Activated T-cell treated with anti-CD3 and anti-CD28 coated beads for 48 hours (primary cell): ENCODE measurements around the gene FBXO42.

Experiments
- DNase-seq: peaks from one replicate; pipeline ENCODE4 v3.0.0-alpha.2; 2020; ENCODE audit warnings: low read depth

FBXO42 gene

DNA sequence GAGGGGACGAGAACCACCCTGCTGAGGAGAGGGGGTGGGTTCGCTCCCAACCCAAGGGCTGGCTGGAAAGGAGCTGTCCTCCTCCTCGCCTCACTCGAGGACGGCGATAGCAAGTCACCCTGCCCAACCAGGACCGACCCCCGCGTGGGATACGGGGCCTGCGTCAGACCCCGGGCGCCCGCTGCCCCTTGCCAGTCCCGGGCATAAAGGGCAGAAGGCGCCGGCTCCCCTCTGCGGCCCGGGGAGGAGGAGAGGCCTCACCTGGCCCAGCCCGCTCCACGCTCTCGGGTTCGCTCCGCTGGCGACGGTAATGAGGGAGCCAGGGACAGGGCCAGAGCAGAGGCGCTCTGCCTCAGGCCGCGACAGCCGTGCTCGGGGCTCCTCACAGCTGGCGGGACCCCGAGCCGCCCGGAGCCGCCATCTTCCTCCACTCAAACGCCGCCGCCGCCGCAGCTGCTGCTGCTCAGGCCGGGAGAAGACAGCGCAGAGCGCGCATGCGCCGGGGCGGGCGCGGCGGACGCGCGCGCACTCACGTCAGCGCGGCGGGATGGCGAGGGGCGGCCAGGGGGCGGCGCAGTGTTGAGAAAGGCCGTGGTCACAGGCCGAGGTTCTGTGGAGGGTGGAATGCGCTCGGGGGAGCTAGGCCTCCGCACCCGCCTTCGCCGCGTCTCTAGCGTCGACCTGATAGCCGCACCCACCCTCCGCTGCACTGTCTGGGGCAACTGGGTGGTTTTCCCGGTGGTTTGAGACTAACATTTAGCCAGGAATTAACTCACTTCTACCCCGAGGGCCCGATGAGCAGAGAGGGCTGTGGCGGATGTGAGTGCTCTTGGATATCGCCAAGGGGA, at the start of gene FBXO42:
FBXO42 (minus strand) TSS at position 487 of the 848 bp plus-strand sequence. CDS start 37,062 bp downstream, outside the sequence.
- DNase-seq: peak; percentile 95

DNA sequence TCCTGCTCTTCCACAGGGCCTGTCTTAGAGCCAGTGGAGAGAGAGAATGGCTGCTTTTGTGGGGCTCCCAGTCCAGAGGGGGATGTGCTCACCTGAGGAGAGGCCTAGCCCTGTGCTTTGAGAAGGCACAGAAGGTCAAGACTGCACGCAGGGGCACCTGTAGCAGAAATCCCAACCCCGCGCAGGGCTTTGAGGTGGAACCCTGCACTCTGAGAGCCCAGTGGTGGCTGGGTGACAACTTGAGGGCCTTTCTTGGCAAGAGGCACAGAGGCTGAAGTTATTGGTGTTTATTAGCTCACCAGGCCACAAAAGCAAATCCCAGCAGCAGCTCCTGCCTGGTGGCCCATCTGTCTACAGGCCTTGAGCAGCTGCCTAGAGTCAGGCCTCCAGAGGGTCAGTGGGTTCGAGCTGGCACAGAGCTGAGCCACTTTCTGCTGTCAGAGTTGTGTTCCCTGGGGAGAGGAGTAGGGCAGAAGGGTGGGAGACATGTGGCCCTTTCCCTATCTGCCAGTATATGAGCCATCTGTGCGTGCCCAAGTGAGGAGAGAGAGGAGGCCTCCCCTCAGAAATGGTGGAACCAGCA, 46.2 kb upstream of the FBXO42 start:
- no peak for DNase-seq

DNA sequence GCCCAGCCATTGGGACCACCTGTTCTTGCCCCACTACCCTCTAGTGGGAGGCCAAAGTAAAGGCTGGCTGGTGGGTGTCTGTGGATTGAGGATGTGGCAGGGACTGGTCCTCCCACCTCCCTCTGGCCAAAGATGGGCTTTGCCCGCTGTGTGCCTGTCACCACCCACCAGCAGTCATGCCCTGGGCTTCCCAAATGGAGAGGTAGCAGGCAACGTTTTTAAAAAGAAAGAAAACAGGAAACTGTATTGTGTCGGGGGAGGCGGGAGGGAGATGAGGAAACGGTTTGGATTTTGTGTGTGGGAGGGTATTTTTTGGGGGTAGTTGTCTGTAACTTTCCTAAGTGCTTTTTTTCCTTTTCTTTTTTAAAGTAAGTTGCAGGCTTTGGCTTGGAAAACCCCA, 44.8 kb upstream of the FBXO42 start:
- no peak for DNase-seq

DNA sequence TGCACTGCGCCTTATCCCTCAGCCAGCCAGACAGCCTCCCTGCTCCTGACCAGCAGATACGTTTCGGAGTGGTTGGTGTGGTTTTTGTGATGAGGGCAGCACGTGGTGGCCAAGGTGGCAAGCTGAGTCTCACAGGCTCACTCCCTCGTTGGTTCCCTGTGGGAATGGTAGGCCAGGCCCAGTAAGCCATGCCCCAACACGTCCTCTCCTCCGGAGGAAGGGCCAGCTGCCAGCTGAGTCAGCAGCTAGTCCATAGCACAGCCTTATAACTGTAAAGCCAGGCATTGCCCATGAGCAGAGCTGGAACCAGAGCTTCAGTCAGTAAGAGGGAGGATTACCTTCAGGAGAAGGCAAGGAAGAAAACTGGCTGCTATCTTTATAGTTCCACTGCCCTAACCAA, 44.3 kb upstream of the FBXO42 start:
- DNase-seq: no peak

DNA sequence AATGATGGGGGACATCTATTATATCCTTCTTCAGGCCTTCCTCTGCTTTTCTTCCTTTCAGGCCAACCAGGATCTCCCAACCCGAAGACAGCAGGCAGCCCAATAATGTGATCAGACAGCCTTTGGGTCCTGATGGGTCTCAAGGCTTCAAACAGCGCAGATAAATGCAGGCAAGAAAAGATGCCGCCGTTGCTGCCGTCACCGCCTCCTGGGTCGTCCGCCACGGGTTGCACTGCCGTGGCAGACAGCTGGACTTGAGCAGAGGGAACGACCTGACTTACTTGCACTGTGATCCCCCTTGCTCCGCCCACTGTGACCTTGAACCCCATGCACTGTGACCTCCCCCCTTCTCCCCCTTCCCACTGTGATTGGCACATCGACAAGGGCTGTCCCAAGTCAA, 42.7 kb upstream of the FBXO42 start:
- DNase-seq: no peak

DNA sequence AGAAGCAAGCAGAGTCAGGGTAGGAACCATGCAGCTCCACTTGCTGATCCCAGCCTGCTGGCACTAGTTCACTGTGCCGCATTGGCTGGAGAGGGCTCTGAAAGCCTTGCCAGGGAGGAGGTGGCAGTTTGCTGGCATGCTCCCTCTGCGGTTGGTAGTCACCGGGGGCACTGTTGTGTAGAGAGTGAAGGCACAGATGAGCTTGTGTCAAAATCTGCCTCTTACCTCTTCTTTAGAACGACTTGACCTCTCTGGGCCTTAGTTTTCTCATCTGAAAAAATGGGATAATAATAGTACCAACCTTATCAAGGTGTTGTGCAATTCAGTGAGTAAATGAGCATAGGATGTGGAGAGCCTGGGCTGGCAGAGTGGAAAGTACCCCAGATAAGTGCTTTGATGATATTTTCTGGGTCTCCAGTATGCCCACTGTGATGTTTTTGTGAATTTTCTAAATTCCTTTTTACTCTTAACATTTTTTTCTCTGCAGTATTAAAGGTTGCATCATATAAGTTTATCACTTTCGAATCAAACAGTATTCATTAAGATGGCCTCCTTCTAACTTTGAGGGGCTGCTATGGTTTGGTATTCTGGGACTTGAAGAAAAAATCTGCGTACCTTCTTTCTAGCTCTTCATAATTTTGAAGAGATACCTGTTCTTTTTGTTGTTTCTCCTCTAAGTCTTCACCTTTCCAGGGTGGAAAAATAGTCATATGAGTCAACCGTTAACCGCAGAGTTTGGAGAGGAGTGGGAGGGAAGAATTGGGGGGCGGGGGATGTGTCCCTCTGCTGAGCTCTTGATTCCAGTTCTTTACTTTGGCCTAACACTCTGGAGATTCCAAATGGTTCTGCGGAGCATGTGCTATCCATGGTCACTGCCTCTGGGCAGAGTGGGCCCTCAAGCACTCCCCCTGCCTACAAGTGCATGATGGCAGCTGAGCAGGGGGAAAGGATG, 41.6 kb upstream of the FBXO42 start:
- no peak for DNase-seq

DNA sequence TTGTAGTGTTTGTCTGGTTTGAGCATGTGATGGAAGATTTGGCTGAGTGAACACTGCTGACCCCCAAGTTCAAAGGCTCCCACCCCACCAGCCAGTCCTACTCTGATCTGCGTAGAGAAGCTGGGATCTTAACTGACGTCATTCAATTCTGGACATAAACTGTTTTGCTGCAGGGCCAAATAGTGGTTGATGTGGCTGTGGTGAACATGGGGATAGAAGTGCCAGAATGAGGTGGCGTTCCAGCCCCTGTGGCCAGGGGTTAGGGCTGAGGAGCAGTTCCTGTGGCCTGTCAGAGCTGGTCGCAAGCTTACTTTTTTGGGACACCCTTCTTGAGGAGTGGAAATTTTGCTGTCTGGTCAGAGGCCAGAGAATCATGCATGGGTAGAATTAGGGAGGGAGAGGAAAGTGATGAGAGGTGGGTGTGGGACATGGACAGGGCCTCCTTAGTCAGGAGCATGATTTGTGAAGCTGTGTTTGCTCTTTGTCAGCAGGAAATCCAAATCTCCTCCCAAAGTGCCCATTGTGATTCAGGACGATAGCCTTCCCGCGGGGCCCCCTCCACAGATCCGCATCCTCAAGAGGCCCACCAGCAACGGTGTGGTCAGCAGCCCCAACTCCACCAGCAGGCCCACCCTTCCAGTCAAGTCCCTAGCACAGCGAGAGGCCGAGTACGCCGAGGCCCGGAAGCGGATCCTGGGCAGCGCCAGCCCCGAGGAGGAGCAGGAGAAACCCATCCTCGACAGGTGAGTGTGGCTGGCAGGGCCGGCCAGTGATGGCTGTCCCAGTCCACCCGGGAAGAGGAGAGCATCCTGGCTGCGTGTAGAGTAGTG, 40.7 kb upstream of the FBXO42 start:
- DNase-seq: no peak

DNA sequence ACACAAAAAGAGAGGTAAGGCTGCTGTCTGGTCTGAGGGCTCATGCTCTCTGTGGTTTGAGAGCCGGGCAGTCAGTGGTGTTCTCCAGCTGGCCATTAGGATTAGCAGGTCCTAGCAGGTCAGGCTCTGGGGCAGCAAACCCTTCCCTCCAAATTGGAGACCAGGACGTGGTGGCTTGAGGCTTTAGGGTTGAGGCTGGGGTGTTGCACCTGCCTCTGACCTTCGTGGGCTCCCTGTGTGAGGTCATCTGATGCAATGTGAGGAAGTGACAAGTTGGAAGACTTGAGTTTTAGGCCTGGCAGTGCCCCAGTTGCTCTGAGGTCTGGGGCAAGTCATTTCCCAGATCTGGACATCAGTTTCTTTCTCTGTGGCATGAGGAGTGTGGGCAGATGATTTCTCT, 39.1 kb upstream of the FBXO42 start:
- DNase-seq: no peak

DNA sequence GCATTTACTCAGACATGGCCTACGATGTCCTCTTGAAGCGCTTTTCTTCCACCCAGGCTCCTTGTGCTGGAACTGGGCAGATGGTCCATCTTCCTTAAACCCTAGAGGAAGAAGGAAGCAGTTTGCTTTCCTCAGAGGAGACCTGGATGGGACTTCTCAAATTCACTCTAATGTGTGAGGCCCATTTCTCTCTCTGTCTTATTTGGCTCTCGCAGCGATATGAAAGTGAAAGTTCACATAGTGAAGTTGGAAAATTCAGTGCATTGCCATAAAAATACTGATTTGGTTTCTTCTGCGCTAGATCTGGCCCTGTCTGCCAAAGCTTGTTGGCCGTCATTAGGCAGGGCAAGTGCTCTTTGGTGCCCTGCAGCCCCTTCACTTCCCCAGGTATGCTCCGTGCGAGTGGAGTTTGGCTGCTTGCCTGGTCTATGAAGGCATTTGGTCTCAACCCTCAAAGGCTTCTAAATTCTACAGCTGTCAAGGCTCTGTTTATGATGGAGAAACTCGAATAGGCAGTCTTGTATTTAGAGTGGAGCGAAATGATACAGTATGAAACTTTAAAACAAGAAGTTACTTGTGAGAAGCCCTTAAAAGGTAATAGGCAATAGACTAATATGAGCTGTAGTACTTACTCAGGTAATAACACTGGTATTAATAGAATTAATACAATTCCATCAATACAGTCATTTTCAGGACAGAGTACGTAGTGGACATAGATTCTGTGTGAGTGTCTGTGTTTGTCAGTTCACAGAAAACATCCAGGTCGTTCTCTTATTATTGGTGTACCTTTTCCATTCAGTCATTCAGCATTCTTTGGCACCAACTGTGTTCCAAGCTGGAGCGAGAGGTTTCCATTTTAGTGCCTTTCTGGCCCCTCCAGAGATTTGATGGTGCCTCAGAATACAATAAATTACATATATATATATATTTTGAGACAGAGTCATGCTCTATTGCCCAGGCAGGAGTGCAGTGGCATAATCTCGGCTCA, 35.2 kb upstream of the FBXO42 start:
- DNase-seq: no peak

DNA sequence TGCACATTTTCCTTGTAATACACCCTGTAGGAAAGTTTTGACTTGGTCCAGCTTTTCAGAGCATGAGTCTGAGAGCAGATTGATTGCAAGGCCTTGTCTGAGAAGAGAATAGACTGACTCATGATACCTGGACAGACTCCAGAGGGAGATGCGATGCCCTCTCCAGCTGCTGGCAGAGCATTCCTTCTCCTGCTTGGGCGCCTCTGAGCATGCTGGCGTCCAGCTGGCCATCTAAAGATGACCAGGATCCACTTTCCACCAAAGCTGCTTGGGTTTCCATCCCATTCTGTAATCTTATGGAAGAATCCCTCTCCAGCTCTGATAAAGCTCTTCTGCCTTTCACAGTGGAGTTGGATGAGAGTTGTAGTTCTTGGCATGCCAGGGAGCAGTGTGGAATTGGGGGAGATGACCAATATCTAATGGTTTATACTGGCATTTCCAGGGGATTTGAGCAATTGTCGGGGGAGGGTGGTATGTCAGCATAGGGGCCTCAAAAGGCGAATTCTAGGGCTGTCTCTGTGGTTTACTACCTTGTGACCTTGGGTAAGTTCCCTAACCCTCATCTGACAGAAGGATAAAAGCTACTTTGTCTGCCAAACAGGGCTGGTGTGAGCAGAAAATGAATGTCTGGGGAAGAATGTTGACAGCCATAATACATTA, 34.3 kb upstream of the FBXO42 start:
- DNase-seq: no peak

DNA sequence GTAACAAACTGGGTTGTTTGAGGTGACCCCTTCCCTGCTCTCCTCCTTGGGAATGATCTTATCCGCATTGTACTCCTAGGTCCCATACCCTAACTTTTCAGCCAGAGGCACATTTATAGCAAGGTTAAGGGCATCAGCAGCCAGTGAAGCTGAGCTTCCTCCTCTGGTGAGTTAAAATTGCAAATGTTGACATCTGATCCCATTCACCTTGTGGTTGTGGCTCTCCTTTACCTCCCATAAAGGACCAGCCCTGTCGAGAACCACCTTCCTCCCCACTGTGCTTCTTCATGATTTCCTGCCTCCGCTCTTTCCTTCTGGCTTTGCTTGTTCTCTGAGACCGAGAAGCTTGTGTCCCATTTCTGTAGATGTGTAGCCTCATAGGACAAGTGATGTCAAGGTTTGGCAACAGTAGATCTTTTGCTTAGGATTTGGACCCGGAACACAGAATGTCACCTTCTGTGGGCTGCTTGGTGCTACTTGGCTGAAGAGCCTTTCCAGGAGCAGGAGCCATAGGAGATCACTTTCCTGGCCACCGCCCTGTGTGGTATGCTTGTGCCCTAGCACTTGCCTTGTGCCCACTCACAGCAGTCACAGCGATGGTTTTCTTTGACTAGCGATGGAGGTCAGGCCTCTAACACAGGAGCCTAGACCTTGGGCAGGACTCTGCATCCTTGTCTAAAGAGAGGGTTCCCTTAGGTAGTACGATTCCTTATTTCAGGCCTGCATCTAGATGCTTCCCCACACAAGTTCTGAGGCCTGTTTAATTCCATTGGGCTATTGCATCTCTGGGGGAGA, 33.6 kb upstream of the FBXO42 start:
- no peak for DNase-seq

DNA sequence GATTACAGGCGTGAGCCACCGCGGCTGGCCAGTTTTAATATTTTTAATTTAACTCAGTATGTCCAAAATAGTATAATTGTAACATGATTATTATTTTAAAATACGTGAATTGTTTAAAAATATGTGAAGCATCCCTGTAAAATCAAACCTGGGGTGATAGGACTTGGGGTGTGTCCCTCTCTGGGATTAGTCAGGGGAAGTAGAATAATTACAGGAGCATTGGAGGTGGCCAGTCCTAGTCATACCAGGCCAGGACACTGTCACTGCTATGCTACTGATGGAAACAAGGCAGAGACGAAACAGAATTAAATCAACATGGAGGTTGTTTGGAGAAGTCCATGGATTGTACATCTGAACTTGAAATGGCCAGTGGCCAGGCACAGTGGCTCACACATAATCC, 31.6 kb upstream of the FBXO42 start:
- DNase-seq: no peak

DNA sequence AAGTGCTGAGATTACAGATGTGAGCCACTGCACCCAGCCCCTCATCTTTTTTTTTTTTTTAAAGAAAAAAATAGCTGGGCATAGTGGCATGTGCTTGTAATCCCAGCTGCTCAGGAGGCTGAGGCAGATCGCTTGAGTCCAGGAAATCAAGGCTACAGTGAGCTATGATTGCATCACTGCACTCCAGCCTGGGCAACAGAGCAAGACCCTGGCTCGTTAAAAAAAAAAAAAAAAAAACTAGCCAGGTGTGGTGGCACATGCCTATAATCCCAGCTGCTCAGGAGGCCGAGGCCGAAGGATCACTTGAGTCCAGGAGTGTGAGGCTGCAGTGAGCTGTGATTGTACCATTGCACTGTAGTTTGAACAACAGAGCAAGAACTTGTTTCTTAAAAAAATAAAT, 28.6 kb upstream of the FBXO42 start:
- no peak for DNase-seq

DNA sequence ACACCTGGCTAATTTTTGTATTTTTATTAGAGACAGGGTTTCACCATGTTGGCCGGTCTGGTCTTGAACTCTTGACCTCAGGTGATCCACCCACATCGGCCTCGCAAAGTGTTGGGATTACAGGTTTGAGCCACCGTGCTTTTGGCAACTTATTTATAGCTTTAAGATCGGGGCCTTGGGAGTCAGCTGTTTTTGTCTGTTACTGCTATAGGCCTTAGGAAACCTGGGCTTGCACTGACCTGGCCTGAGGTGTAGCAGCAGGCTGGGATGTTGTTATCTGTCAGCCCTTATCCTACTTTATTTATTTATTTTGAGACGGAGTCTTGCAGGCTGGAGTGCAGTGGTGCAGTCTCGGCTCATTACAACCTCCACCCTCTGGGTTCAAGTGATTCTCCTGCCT, 26.2 kb upstream of the FBXO42 start:
- no peak for DNase-seq

DNA sequence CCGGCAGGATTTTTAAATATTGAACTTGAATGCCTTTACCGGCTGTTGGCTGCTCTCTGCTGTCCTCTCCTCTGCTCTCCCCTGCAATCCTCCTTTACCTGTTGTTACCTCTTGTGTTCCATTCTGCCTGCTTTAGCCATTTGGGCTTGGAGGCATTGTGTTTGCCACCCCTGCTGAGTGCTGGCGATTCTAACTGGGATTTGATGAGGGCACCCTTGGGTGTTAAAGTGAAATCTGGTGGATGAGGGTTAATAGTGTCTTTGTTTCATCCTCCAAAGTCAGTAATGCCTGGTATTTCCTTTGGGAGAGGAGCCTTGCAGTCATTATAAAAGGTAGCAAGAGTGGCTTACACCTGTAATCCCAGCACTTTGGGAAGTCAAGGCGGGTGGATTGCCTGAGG, 24.7 kb upstream of the FBXO42 start:
- DNase-seq: no peak

DNA sequence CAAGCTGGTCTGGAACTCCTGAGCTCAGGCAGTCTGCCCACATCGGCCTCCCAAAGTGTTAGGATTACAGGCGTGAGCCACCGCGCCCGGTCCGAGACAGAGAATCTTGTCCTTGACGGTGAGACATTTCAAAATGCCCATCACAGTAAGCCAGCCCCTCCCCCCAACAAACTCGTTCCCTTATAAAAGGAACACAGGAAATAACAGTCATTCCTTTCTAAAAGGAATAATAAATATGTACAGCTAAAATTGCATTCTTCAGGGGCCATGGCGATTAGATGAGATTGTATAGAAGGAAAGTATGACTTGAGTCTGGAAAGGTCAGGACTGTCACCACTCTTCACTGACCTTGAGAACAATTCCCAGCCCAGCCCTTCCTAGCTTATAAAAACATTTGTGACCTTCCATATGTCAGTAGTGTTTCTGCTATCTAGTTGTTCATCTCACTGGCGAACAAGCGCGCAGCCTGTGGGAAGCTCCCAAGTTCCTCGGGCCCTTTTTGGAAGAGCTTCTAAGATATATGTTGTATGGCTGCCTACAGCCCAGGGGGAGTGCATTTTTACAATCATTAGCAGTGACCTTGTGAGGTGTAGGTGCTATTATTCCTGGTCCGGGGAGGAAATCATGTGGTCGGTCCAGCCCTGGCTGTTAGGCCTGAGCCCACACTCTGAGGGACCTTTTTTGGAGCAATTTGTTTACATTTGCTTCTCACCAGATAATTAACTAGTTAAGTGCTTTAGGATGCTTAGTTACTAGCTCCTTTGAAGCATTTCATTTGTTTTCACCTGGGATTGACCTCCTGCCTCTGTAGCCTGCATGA, 23.5 kb upstream of the FBXO42 start:
- DNase-seq: no peak

DNA sequence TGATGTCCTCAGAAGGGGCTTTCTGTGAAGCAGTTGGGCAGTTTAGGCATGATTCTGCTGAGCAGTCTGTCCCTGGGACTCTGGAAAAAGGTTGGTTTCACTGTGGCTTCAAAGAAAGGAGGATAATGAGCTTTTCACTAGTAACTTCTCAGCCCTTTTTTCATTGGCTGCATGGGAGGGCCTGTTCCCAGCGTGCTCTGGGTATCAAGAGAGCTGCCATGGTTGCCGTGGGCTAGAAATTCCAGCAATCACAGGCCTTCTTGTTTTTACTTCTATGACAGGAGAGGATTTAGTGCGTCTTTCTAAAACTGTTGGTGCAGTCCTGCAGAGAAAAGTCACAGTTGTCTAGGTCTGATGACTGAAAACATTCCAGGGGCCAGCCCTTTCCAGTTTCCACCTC, 22.0 kb upstream of the FBXO42 start:
- no peak for DNase-seq
